IMR-90 (cell line): ENCODE measurements around the gene ELFN2.

Experiments used
- BHLHE40 ChIP-seq: fragments of 150-350 bp; IDR thresholded peaks from 2 replicates; pipeline ENCODE4 v1.6.1; 2016; ENCODE audit warnings: mild to moderate bottlenecking, low read depth, low read length
- ELK1 ChIP-seq: fragments of 150-350 bp; IDR thresholded peaks from 2 replicates; pipeline ENCODE4 v1.6.1; 2016; ENCODE audit warnings: low read depth, mild to moderate bottlenecking, low read length, moderate library complexity, borderline replicate concordance
- MAFK ChIP-seq: IDR thresholded peaks from 2 replicates; pipeline ENCODE4 v1.6.1; 2012; ENCODE audit warnings: low read depth, low read length, improper control_type of control experiment
- MAZ ChIP-seq: IDR thresholded peaks from 2 replicates; pipeline ENCODE4 v1.6.1; 2012; ENCODE audit warnings: low read depth, mild to moderate bottlenecking, low read length, improper control_type of control experiment, moderate library complexity, borderline replicate concordance
- MXI1 ChIP-seq: IDR thresholded peaks from 2 replicates; pipeline ENCODE4 v1.6.1; 2012; ENCODE audit warnings: low read depth, mild to moderate bottlenecking, low read length, moderate library complexity, borderline replicate concordance
- POLR2A ChIP-seq: IDR thresholded peaks from 2 replicates; pipeline ENCODE4 v1.6.1; 2012; ENCODE audit warnings: mild to moderate bottlenecking, low read depth, low read length
- RAD21 ChIP-seq: IDR thresholded peaks from 2 replicates; pipeline ENCODE4 v1.6.1; 2012; ENCODE audit warnings: low read length, improper control_type of control experiment
- RCOR1 ChIP-seq: IDR thresholded peaks from 2 replicates; pipeline ENCODE4 v1.6.1; 2012; ENCODE audit warnings: mild to moderate bottlenecking, low read length, improper control_type of control experiment; ENCODE audit not compliant: insufficient replicate concordance
- RFX5 ChIP-seq: IDR thresholded peaks from 2 replicates; pipeline ENCODE4 v1.8.0; 2012; ENCODE audit warnings: low read depth, mild to moderate bottlenecking, low read length, moderate library complexity
- TF ChIP-seq, protein P1 (sequence below): conservative IDR thresholded peaks from 2 replicates; pipeline ENCODE4 v1.5.1; 2012; ENCODE audit warnings: mild to moderate bottlenecking, low read depth, low read length, improper control_type of control experiment
- TF ChIP-seq, protein P2 (sequence below): fragments of 150-350 bp; IDR thresholded peaks from 2 replicates; pipeline ENCODE4 v1.6.1; 2017; ENCODE audit warnings: mild to moderate bottlenecking, antibody characterized with exemption, low read length, low read depth

DNA sequence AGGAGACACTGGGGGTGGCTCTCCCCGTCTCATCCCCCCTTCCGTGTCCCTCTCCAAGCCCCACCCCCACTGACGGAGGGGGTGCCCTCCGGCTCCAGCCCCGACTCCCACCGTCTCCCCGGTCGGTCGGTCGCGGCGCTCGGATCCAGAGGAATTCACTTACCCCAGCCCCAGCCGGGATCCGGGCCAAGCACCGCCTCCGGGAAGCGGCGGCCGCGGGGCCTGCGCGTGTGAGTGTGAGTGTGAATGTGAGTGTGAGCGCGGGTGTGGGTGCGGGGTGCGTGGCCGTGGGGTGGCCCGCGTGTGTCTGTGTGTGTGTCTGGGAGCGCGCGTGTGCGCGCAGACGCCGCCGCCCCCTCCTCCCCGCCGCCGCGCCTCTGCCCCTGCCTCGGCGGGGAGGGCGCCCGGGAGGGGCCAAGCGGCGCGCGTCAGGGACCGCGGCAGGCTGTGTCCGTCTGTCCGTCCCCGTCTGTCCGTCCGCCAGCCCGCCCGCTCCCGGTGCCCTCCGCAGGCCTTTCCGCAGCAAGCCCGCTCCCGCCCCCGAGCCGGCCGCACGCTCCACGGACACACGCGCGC is at the start of gene ELFN2:
- TF ChIP-seq, protein P1, sequence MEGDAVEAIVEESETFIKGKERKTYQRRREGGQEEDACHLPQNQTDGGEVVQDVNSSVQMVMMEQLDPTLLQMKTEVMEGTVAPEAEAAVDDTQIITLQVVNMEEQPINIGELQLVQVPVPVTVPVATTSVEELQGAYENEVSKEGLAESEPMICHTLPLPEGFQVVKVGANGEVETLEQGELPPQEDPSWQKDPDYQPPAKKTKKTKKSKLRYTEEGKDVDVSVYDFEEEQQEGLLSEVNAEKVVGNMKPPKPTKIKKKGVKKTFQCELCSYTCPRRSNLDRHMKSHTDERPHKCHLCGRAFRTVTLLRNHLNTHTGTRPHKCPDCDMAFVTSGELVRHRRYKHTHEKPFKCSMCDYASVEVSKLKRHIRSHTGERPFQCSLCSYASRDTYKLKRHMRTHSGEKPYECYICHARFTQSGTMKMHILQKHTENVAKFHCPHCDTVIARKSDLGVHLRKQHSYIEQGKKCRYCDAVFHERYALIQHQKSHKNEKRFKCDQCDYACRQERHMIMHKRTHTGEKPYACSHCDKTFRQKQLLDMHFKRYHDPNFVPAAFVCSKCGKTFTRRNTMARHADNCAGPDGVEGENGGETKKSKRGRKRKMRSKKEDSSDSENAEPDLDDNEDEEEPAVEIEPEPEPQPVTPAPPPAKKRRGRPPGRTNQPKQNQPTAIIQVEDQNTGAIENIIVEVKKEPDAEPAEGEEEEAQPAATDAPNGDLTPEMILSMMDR = no peak
- peak; percentile 80 for TF ChIP-seq MAZ
- TF ChIP-seq RAD21 = no peak
- TF ChIP-seq MAFK = no peak
- TF ChIP-seq POLR2A = no peak
- no peak for TF ChIP-seq BHLHE40
- no peak for TF ChIP-seq RFX5
- no peak for TF ChIP-seq RCOR1
- no peak for TF ChIP-seq ELK1
- TF ChIP-seq MXI1 = no peak; the same call in 1 of the 2 replicates
- TF ChIP-seq, protein P2, sequence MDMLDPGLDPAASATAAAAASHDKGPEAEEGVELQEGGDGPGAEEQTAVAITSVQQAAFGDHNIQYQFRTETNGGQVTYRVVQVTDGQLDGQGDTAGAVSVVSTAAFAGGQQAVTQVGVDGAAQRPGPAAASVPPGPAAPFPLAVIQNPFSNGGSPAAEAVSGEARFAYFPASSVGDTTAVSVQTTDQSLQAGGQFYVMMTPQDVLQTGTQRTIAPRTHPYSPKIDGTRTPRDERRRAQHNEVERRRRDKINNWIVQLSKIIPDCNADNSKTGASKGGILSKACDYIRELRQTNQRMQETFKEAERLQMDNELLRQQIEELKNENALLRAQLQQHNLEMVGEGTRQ = no peak
